ENCODE results near the gene RASAL2. TPM values are rescaled to one million over a fixed set of nuclear protein-coding genes. Genes with fewer than 3 reads are reported as not detected.
A peak's percentile ranks its signal among the peaks of the same experiment; 100 is the strongest.
"Not testable (repeated sequence)": the region's sequence is repeated elsewhere in the genome, so short reads cannot be mapped to it uniquely, and the experiment has no call there.

The RASAL2 gene
- total RNA-seq, 2 experiments from 2014 or later, result not detected

DNA sequence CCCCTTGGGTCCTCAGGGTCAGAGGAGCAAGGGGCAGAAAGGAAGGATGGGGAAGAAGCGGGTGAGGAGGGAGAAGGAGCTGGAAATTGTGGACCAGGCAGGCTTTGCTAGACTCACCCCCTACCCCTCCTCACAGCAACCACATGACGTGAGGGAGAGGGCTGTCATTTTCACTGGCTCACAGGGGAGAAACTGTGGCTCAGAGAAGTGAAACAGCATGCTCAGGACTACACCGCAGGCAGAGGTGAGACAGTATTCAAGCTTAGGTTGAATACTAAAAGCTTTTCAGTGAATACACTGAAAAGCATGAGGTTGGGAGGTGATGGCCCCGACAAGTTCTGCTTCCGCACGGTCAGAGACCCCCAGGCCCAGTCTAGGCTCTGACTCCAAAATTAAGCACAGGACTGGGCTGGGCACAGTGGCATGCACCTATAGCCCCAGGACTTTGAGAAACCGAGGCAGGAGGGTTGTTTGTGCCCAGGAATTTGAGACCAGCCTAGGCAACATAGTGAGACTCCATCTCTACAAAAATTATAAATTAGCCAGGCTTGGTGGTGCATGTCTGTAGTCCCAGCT, 404.1 kb downstream of the RASAL2 start:
- no peak for DNase-seq
- no peaks in the 10 kb centered on the region for H3K36me3 Mint-ChIP-seq (ENCODE audit: low read depth)
- no peak overlapping the region for H3K4me3 Mint-ChIP-seq
- CTCF ChIA-PET, result interaction anchor here (1.6 kb wide), 1 partner anchor 199 kb away, joined by 3 read pairs; no protein-coding TSS in a partner anchor
- no peak overlapping the region for H3K27ac Mint-ChIP-seq
- H3K4me1 Mint-ChIP-seq, result no peaks in the 10 kb centered on the region
- POLR2A ChIA-PET, result no interaction called here
- H3K27me3 Mint-ChIP-seq, result no peaks in the 10 kb centered on the region
- H3K9me3 Mint-ChIP-seq, result no peaks in the 10 kb centered on the region

DNA sequence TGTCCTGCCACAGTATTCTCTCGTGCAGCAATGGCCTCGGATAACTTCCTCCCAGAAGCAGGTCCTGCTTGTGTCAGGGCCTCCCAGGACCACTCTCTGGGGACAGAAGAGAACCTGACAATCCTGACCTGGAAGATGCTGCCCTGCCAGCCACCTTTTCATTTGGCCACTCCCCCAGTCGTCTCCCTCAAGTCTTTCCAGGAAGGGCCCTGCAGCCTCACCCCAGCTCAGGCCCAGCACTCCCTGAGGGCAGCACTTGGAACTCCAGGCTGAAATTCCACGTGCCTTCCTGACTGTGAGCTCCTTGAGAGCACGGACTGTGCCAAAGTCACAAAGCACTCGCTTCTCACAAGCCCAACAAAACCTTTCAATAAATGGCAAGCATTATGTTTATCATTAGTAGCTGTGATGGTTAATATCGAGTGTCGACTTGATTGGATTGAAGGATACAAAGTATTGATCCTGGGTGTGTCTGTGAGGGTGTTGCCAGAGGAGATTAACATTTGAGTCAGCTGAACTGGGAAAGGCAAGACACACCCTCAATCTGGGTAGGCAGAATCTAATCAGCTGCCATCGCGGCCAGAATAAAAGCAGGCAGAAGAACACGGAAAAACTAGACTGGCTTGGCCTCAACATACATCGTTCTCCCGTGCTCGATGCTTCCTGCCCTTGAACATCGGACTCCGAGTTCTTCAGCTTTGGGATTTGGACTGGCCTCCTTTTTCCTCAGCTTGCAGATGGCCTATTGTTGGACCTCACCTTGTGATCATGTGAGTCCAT, 405.2 kb downstream of the RASAL2 start:
- H3K27me3 Mint-ChIP-seq, result no peaks in the 10 kb centered on the region
- no peak for DNase-seq
- ChIA-PET CTCF (no interaction called here), POLR2A (no interaction called here)
- no peaks in the 10 kb centered on the region for H3K4me1 Mint-ChIP-seq
- no peak overlapping the region for H3K4me3 Mint-ChIP-seq
- no peaks in the 10 kb centered on the region for H3K36me3 Mint-ChIP-seq (ENCODE audit: low read depth)
- H3K9me3 Mint-ChIP-seq, result no peaks in the 10 kb centered on the region
- H3K27ac Mint-ChIP-seq, result no peak overlapping the region

- Mint-ChIP-seq H3K4me1 (no peaks in the 10 kb centered on the region), H3K9me3 (no peaks in the 10 kb centered on the region), H3K4me3 (no peak overlapping the region), H3K36me3 (ENCODE audit: low read depth) (no peaks in the 10 kb centered on the region), H3K27ac (no peak overlapping the region), H3K27me3 (no peaks in the 10 kb centered on the region)
- POLR2A ChIA-PET, result no interaction called here
- CTCF ChIA-PET, result interaction anchor here (0.8 to 1.2 kb wide), 3 partner anchors 16 to 187 kb away, joined by 3 to 4 read pairs (median 3); no protein-coding TSS in a partner anchor
- DNase-seq, result no peak
Measured at GRCh38 chr1:178500091-178500770, 406.3 kb downstream of the RASAL2 start.

DNA sequence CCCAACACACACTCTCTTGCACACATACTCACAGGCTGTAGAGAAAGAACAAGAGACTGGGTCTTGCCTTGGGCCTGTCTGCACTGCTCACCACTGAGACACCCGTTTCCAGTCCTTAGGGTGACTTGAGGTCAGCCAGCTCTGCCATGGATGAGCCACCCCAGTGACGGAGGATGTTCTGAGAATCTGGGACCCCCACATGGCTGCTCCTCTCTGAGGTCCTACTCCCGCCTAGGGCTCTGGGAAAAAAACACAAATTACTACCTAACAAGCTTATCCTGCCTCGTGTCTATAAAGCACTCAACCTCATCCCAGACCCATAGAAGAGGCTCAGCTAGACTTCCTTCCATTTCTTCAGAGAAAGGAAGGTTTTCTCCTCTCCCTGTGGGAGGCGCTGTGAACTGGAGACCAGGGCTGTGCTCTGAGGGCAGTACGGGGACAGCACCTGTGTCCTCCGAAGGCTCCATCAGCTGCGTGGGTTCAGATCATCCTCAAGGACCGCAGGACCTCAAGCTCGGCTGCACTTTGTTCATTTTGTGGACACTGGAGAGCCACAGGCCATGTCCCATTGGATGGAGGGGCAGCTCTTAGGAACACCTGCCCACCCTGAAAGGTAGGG, 407.1 kb downstream of the RASAL2 start:
- Mint-ChIP-seq H3K27ac (no peak overlapping the region), H3K9me3 (no peaks in the 10 kb centered on the region), H3K36me3 (ENCODE audit: low read depth) (no peaks in the 10 kb centered on the region), H3K4me3 (no peak overlapping the region), H3K27me3 (no peaks in the 10 kb centered on the region), H3K4me1 (no peaks in the 10 kb centered on the region)
- ChIA-PET POLR2A (no interaction called here), CTCF (interaction anchor here (0.8 to 1.5 kb wide), 6 partner anchors 15 to 201 kb away, joined by 3 to 7 read pairs (median 4); no protein-coding TSS in a partner anchor)
- no peak for DNase-seq

DNA sequence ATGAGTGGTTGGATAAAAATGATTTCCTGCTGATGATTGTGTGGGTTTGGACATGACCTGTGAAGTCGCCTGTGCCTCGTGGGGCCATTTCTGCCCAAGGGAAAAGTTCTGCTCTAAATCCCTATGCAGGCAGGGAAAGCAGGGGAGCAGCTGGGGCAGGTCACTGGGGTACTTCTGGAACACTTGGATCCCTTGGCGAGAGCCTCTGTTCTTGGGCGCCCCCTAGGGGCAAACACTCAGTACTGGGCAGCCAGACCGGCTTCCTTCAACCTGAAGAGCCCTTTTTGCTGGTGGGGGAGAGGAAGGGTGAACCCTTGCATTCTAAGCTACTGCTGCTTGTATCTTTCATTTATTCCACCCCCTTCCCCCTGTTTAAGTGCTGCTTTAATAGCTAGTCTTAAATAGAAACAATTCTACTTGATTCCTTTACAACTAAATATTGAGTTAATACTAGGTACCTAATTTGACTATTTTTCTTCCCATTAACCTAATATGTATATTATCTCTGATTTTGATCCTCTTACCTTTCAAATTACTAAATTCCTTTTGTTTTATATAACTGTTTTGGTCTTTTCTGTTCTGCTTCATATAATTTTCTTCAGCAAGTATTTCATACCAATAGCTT, 407.9 kb downstream of the RASAL2 start:
- POLR2A ChIA-PET, result no interaction called here
- Mint-ChIP-seq H3K4me3 (no peak overlapping the region), H3K27me3 (no peaks in the 10 kb centered on the region), H3K9me3 (no peaks in the 10 kb centered on the region), H3K4me1 (no peaks in the 10 kb centered on the region), H3K27ac (no peak overlapping the region), H3K36me3 (ENCODE audit: low read depth) (no peaks in the 10 kb centered on the region)
- peak; percentile 62 for DNase-seq
- CTCF ChIA-PET, result interaction anchor here (0.9 to 1.5 kb wide), 5 partner anchors 9 to 202 kb away, joined by 3 to 8 read pairs (median 5); no protein-coding TSS in a partner anchor

DNA sequence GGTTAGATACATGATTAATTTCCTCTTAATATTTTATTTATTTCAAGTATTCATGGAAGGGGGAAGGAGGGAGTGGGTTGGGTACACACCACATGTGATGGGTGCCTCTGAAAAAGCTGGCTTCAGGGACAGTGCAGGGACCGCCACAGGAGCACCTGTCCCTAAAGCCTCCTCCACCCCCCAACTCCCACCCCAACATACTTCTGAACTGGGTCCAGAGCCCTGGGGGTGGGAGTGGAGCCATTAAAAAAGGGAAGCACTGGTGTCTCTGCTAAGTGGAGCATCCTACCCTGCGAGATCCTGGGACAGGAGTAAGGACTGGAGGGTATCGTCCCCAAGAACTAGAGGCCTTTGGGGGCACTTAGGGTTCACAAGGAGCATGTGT, 408.4 kb downstream of the RASAL2 start:
- H3K27ac Mint-ChIP-seq, result no peak overlapping the region
- ChIA-PET CTCF (interaction anchor here (0.9 to 1.5 kb wide), 5 partner anchors 8 to 203 kb away, joined by 3 to 8 read pairs (median 5); no protein-coding TSS in a partner anchor), POLR2A (no interaction called here)

DNA sequence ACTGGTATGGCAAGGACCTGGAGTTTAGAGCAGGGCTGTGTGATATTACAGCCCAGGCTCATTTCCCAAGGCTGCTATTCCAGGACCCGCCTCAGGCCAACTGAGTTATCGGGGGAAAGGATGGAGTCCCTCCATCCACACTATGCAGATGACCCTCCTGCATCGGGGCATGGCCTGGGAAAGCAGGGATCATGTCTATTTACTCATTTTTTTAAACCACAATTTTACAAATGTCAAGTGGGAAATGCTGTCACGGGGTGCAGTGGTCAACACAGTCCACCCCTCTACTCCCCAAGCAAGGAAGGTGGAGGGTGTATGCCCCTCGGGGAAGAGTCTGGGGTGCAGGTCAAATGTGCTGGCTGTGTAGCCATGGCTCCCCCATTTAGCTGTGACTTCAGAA, 409.0 kb downstream of the RASAL2 start:
- Mint-ChIP-seq H3K36me3 (ENCODE audit: low read depth) (no peaks in the 10 kb centered on the region), H3K4me3 (no peak overlapping the region), H3K4me1 (no peaks in the 10 kb centered on the region), H3K27ac (no peak overlapping the region), H3K27me3 (no peaks in the 10 kb centered on the region), H3K9me3 (no peaks in the 10 kb centered on the region)
- CTCF ChIA-PET, result interaction anchor here (1.4 to 1.6 kb wide), 2 partner anchors 10 to 14 kb away, joined by 4 read pairs; no protein-coding TSS in a partner anchor
- DNase-seq, result no peak
- POLR2A ChIA-PET, result no interaction called here

More for the DNA sequence above, 408.4 kb downstream of the RASAL2 start:
- H3K36me3 Mint-ChIP-seq (ENCODE audit: low read depth), result no peaks in the 10 kb centered on the region
- H3K4me3 Mint-ChIP-seq, result no peak overlapping the region
- no peaks in the 10 kb centered on the region for H3K4me1 Mint-ChIP-seq
- no peaks in the 10 kb centered on the region for H3K9me3 Mint-ChIP-seq
- H3K27me3 Mint-ChIP-seq, result no peaks in the 10 kb centered on the region
- DNase-seq, result no peak

DNA sequence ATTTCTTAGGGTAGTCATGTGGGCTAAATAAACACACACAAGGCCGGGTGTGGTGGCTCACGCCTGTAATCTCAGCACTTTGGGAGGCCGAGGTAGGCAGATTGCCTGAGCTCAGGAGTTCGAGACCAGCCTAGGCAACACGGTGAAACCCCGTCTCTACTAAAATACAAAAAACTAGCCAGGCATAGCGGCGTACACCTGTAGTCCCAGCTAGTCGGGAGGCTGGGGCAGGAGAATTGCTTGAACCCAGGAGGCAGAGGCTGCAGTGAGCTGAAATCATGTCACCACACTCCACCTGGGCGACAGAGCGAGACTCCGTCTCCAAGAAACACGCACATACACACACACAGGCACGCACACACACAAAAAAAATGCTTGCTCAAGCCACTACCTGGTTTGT, 409.4 kb downstream of the RASAL2 start:
- H3K9me3 Mint-ChIP-seq; H3K4me1 Mint-ChIP-seq; DNase-seq; H3K4me3 Mint-ChIP-seq; H3K27ac Mint-ChIP-seq; H3K27me3 Mint-ChIP-seq; POLR2A ChIA-PET; H3K36me3 Mint-ChIP-seq (ENCODE audit: low read depth): not testable (repeated sequence)
- CTCF ChIA-PET, result interaction anchor here (1.4 to 1.6 kb wide), 2 partner anchors 11 to 13 kb away, joined by 4 read pairs; no protein-coding TSS in a partner anchor

GRCh38 chr1:178503849-178504248, 409.9 kb downstream of the RASAL2 start:
- no peak overlapping the region for H3K27ac Mint-ChIP-seq
- H3K4me3 Mint-ChIP-seq, result no peak overlapping the region
- no peak for DNase-seq
- no peaks in the 10 kb centered on the region for H3K36me3 Mint-ChIP-seq (ENCODE audit: low read depth)
- CTCF ChIA-PET, result interaction anchor here (1.6 kb wide), 1 partner anchor 13 kb away, joined by 4 read pairs; no protein-coding TSS in a partner anchor
- no peaks in the 10 kb centered on the region for H3K27me3 Mint-ChIP-seq
- POLR2A ChIA-PET, result no interaction called here
- H3K9me3 Mint-ChIP-seq, result no peaks in the 10 kb centered on the region
- H3K4me1 Mint-ChIP-seq, result no peaks in the 10 kb centered on the region

DNA sequence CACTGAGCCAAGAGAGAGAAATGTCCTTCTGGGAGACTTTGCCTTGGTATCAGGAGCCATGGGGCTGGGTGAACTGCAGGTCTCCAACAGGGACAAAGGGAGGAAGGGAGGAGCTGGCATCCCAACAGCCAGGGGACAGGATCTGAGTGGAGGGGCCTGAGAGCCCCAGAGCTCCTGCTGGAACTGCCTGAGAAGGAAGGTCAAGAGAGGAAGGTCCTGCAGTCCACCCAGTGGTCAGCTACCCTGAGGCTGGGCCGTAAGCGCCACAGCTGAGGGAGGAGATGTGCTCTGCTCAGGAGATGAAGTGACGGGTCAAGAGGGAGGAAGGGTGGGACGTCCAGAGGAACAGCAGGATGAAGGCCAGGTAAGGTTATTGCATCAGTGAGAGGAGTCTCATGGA, 410.4 kb downstream of the RASAL2 start:
- ChIA-PET CTCF (interaction anchor here (1.6 kb wide), 1 partner anchor 12 kb away, joined by 4 read pairs; no protein-coding TSS in a partner anchor), POLR2A (no interaction called here)
- no peaks in the 10 kb centered on the region for H3K27me3 Mint-ChIP-seq
- DNase-seq, result no peak
- H3K36me3 Mint-ChIP-seq (ENCODE audit: low read depth), result no peaks in the 10 kb centered on the region
- H3K4me1 Mint-ChIP-seq, result no peaks in the 10 kb centered on the region
- H3K27ac Mint-ChIP-seq, result no peak overlapping the region
- H3K4me3 Mint-ChIP-seq, result no peak overlapping the region
- no peaks in the 10 kb centered on the region for H3K9me3 Mint-ChIP-seq

- ChIA-PET POLR2A (no interaction called here), CTCF (interaction anchor here (0.9 kb wide), 1 partner anchor 11 kb away, joined by 4 read pairs; no protein-coding TSS in a partner anchor)
- no peaks in the 10 kb centered on the region for H3K9me3 Mint-ChIP-seq
- H3K27ac Mint-ChIP-seq, result no peak overlapping the region
- H3K4me3 Mint-ChIP-seq, result no peak overlapping the region
- H3K27me3 Mint-ChIP-seq, result no peaks in the 10 kb centered on the region
- H3K36me3 Mint-ChIP-seq (ENCODE audit: low read depth), result no peaks in the 10 kb centered on the region
- H3K4me1 Mint-ChIP-seq, result no peaks in the 10 kb centered on the region
- DNase-seq, result no peak
Measured at GRCh38 chr1:178506177-178506576, 412.3 kb downstream of the RASAL2 start.

- no peaks in the 10 kb centered on the region for H3K36me3 Mint-ChIP-seq (ENCODE audit: low read depth)
- no peak for DNase-seq
- no peak overlapping the region for H3K27ac Mint-ChIP-seq
- no peaks in the 10 kb centered on the region for H3K9me3 Mint-ChIP-seq
- H3K4me1 Mint-ChIP-seq, result no peaks in the 10 kb centered on the region
- ChIA-PET POLR2A (no interaction called here), CTCF (no interaction called here)
- no peaks in the 10 kb centered on the region for H3K27me3 Mint-ChIP-seq
- no peak overlapping the region for H3K4me3 Mint-ChIP-seq
Measured at GRCh38 chr1:178506669-178507068, 412.8 kb downstream of the RASAL2 start.

Measured in activated CD4-positive, alpha-beta memory T cell treated with anti-CD3 and anti-CD28 coated beads, Interleukin-2, amount 10 ng/mL, durations not matched to agents 7 days and 5 days (primary cell).